Right kidney (tissue), 1 donor: ENCODE results near the gene ARRDC4.

Source experiments
- DNase-seq: peaks from one replicate; pipeline ENCODE4 v3.0.0-alpha.2; 2016

ARRDC4 gene

DNA sequence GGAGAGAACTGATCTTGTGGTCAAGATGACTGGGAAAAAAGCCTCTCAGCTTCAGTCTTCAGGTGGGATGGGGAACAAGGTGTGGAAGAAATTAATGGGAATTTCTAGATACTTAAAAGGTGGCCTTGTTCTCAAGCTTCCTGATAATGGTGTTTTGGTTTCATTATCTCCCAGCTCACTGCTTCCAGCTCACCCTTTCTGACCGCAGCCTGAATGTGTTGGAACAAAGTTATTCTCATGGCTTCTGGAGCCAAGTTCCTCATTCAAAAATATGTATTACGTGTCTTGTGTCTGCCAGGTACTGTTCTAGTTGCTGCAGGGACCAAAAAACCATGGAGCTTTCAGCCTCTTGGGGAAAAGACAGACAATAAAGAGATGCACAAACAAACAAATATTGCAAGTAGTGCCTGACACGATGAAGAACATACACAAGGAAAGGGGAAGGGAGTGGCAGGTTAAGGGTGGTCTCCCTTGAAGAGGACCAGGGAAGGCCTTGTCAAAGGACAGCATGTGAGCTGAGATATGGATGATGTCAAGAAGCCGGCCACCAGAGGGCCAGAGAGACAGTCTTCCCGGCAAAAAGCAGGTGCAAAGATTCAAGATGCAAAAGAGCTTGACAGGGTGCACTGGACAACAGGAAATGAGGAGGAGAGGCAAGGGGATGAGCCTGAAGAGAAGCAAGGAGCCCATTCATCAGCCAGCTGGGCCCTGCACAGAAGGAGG lies 35.5 kb downstream of the ARRDC4 start:
- peak; percentile 14 for DNase-seq

DNA sequence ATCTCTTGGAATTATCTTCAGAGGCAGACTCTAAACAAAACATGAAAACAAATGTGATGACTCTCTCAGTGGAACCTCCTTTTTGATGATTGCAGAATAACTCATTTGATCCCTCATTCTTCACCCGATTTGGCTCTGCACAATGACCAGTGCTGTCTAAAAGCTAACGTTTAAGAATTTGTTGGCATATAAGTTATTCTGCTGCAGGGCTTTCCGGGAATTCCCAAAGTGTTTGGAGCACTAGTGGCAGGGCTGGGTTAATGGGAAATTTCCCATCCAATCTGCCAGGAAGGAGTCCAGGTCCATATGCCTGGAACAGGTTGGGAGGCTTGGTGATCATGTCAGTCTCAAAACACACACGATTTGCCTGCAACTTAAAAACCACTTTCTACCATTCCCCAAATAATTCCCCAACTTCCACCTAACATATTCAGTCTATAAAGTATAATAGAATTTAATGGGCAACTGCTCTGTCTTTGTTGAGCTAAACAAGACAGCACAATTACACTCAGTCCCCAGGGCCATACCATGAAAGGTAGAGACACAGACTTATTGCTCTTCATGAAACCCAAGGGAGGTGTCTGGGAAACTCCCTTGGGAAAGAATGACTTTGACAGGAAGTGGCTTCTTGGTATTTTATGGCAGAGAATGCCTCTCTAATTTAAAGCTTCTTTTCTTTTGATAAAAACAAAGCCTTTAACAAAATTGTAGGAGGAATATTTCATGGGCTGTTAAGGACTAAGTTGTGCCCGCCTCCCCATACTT lies 38.0 kb downstream of the ARRDC4 start:
- DNase-seq = no peak

DNA sequence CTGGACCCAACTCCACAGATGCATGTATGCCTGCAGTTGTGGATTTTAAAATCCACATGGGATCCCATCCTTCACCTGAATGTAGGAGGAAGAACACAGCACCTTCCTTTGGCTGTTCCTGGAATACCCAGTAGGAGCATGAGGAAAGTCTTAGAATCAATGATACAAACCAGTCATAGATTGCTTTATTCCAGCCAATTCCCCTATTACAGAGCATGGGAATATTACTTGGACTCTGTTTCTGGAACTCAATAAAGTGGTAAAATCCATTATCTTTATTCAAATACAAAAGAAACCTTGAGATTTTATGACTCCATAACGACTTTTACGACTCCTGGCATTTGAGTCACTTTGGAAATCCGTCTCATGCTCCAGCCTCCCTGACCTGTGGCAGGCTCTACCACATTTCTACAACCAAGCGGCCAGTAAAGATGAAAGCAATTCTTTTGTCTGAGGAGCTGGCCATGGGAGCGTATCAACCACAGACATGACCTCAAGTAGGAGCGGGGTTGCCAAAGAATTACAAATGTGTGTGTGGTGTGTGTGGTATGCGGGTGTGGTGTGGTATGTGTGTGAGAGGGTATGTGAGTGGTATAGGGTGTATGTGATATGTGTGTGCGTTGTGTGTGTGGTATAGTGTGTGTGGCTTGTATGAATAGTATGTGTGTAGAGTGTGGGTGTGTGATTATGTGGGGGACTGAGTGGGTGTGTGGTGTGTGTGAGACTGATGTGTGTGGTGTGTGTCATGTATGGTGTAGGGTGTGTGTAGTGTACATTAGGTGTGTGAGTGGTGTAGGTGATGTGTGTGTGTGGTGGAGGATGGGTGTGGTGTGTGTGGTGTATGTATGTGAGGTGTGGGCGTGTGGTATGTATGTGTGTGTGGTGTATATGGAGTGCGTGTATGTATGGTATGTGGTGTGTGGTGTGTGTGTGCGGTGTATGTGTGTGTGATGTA lies 40.0 kb downstream of the ARRDC4 start:
- DNase-seq = no peak

DNA sequence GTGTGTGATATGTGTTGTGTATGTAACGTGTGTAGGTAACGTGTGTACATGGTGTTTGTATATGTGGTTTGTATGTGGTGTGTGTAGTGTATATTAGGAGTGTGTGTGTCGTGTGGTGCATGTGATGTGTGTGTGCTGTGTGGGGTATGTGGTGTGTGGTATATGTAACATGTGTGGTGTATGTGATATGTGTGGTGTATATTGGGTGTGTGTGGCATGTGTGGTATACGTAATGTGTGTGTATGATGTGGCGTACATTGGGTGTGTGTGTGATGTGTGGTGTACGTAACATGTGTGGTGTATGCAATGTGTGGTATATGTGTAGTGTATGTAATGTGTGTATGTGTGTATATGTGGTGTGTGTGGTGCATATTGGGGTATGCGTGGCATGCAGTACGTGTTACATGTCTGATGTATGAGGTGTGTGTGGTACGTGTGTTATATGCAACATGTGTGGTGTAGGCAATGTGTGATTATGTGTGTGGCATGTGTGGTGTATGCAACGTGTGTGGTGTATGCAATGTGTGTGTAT lies 41.2 kb downstream of the ARRDC4 start:
- DNase-seq = no peak

DNA sequence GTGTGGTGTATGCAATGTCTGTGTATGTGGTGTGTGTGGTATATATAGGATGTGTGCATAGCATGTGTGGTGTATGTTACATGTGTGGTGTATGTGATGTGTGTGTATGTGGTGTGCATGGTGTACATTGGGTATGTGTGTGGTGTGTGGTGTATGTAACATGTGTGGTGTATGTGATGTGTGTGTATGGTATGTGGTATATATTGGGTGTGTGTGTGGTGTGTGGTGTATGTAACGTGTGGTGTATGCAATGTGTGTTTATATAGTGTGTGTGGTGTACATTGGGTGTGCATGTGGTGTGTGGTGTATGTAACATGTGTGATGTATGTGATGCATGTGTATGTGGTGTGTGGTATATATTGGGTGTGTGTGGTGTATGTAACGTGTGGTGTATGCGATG lies 41.9 kb downstream of the ARRDC4 start:
- DNase-seq = no peak

DNA sequence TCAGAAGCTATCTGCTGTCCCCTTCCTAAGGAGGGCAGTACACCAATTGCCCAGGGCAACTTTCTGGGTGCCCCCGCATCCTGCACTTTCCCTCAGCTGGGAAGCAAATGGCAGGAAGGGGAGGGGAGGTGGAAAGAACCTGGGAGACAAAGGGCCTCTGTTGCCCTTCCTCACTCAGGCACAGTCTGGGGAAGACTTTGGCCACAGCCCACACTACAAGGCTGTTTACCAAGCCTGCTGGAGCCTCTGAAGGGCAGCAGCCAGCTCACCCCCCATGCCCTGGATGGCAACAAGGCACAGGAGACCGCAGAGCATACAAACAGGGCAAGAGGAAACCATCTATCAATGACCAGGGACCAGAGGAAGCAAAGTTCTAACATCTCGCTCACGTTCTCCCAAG lies 42.4 kb downstream of the ARRDC4 start:
- no peak for DNase-seq

DNA sequence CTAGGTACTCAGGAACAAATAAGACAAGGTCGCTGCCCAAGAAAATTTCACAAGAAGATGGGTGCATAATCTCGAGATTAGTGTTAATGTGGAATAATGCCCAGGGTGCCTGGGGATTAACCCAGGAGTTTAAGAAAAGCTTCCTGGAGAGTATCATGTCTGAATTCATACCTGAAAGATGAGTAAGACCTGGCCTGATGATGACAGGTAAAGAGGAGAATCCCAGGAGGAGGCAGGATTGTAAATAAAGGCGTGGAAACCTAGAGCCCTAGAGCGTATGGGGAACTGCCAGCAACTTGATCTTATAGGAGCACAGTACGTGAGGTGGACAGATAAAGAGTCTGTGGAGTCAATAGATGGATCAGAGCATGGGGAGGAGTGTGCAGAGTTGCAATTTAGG lies 43.0 kb downstream of the ARRDC4 start:
- no peak for DNase-seq

DNA sequence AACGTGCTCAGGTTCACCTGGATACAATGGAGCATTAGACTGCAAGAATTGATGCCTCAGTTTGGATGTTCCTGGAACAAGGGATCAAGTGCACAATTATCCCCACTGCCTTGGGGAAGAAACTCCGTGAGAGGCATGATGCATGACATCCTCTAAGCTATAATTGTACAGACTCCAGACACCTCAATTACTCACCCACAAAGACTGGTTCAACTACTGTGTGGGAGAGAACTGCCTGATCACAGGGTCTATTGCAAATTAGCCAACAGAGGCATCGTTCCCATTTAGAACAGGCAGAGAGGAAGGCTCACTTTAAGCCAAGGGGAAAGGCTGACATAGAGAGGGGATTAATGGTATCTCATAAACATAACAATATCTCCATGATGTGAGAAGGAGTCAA lies 43.5 kb downstream of the ARRDC4 start:
- DNase-seq = no peak

DNA sequence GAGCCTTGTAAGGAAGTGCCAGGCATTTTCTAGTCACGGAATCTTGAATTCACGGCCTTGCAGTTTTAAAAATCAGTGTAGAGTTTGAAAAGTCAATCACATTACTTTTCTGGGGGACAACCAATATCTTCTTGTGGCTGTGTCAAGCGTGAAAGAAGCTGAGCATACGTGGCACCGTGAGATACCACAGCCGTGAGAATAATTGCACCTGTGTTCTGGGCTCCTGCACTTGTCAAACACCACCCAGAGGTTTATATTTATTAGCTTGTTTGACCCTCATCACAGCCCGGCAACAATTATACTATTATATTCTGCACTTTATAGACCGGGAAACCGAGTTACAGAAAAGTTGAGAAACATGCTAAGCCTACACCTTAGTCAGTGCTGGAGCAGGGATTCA lies 45.2 kb downstream of the ARRDC4 start:
- DNase-seq = no peak

DNA sequence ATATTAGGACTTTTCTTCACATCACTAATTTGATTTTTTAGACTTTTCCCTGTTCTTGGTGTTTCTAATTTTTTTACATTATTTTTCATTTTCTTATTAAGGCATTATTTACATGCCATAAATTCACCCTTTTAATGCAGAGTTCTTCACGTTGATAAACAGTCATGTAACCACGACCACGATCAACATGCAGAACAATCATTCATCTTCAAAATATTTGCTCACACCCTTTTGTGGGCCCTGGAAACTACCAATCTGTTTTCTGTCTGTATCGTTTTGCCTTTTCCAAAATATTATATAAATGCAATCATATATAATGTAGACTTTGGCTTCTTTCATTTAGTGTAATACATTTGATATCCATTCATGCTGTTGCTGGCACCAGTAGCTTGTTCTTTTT lies 48.7 kb downstream of the ARRDC4 start:
- DNase-seq = no peak

DNA sequence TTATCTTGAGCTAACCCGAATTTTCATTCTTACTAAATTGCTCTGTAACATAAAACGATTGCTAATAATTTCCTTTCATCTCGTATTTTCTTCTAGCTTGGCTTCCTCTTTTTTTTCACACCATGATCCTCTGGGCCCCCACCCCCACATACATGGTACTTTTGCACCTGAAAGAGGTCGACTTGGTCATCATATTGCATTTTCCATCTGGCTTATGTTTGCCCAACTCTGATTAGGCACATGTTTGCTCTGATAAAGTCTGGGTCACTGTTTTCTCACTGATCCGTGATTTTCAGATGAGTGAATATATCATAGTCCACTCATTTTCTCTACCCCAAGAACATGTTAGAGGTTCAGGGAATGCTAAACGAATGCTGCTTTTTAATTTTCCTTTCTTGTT lies 49.5 kb downstream of the ARRDC4 start:
- no peak for DNase-seq

DNA sequence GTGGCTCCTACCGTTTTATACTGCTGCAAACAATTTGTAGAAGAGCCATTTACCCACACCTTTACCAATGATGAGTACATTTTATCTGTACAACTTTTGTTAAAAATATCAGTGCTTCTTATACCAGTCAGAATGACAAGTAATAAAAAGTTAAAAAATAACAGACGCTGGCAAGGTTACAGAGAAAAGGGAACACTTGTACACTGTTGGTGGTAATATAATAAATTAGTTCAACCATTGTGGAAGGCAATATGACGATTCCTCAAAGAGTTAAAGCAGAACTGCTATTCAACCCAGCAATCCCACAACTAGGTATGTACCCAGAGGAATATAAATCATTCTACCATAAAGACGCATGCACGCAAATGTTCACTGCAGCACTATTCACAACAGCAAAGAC lies 51.9 kb downstream of the ARRDC4 start:
- DNase-seq = no peak

DNA sequence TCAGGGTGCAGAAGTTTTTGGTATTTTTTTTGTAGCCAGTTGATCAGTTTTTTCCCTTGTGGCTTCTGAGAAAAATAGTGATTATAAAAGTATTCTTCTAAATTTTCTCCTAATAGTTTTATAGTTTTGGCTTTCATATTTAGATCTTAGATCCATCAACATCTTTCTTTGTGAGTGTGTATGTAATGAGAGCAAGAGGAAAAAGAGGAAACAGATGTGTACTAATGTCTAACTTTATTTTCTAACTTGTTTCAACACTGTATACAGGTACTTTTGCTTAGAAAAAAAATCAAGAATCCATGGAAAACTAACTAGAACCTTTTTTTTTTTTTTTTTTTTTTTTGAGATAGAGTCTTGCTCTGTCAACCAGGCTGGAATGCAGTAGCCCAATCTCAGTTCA lies 53.1 kb downstream of the ARRDC4 start:
- DNase-seq = no peak

DNA sequence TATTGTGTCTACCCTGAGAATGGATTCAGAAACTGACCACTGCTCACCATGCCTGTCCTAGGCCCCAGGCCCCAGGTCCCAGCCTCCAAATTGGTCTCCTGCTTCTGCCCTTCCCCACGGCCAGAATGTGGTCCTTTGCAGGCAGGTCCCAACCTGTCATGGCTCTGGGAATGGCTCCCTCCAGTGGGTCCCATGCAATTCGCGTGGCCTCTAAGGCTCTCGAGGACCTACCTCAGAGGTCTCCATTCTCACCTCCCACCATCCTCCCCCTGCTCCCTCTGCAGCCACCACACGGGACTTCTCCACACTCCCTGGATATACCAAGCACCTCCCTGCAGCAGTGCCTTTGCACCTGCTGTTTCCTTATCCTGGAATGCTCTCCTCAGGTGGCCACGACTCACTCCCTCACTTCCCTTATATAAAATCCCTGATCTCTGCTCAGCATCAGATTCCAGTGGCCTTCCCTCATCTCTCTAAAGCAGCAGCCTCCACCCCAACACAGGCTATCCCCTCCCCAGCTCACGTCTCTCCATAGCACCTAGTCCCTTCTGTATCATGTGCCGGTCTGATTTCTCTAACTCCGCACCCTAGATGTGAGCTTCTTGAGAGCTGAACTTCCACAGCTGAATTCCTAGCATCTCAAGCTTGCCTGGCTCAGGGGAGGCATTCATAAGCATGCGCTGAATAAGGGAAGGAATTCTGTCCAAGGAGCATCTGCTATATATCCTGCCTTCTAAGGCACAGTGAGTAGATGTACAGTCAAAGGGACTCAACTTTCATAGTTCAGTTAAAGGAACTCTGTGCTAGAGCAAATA lies 56.9 kb downstream of the ARRDC4 start:
- DNase-seq = no peak

DNA sequence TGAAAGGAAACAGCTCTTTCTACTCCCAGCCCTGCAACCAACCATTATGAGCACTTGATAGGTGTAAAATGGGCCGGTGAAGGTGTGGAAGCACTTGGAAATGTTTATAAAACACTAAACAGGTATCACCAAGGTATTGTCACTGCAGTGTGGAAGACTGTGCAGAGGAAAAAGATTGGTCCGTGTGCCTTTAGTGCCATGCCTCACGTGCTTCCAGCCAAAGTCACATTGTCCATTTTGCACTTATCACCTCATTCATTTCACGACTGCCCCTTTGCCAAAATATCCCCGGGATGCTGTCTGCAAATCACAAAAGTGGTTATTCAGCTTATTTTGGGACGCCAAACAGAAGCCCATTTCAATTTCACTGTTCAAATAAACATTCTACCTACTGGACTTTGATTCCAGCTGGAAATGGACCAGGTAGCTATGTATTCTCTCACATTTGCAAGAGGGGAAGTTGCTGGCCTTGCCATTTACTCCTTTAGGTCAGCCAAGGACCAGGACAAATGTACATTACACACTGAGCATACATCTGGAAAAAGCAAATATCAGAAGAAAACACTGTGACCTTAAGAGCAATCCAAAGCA lies 58.4 kb downstream of the ARRDC4 start:
- DNase-seq = no peak
